GM18517 (cell line): ENCODE results near the gene TMC5.
"Not testable (repeated sequence)": the region's sequence is repeated elsewhere in the genome, so short reads cannot be mapped to it uniquely, and the experiment has no call there.

ENCODE experiments used
- ATAC-seq: cut with Tn5 transposase; IDR thresholded peaks from one replicate; pipeline ENCODE4 v1.9.1; 2021; ENCODE audit warnings: mild to moderate bottlenecking, moderate library complexity; ENCODE audit not compliant: unreplicated experiment

TMC5 gene

GRCh38 chr16:19406891-19407491 is 10.7 kb upstream of the TMC5 start:
- no peak for ATAC-seq

GRCh38 chr16:19410435-19411171 is 7.1 kb upstream of the TMC5 start:
- ATAC-seq, result no peak

GRCh38 chr16:19411298-19411697 is 6.4 kb upstream of the TMC5 start:
- no peak for ATAC-seq

- not testable (repeated sequence) for ATAC-seq
These were observed 5.6 kb upstream of the TMC5 start for GRCh38 chr16:19412055-19412454.

- no peak for ATAC-seq
These were observed 2.2 kb upstream of the TMC5 start for GRCh38 chr16:19415461-19415860.

- no peak for ATAC-seq
These were observed 1.8 kb upstream of the TMC5 start for GRCh38 chr16:19415918-19416317.

GRCh38 chr16:19418200-19418599 is 517 bp downstream of the TMC5 start:
- ATAC-seq, result no peak

- no peak for ATAC-seq
These were observed 2.0 kb downstream of the TMC5 start for GRCh38 chr16:19419698-19420075.

GRCh38 chr16:19424478-19424877 is 6.8 kb downstream of the TMC5 start:
- ATAC-seq, result no peak

- ATAC-seq, result no peak
These were observed 12.7 kb downstream of the TMC5 start for GRCh38 chr16:19430345-19430744.

- ATAC-seq, result no peak
These were observed 14.1 kb downstream of the TMC5 start for GRCh38 chr16:19431636-19432340.

- ATAC-seq, result no peak
These were observed 14.7 kb downstream of the TMC5 start for GRCh38 chr16:19432429-19432828.

- ATAC-seq, result no peak
These were observed 16.9 kb downstream of the TMC5 start for GRCh38 chr16:19434584-19434983.

GRCh38 chr16:19436540-19436939 is 18.9 kb downstream of the TMC5 start:
- no peak for ATAC-seq

- ATAC-seq, result no peak
These were observed 19.6 kb downstream of the TMC5 start for GRCh38 chr16:19437280-19437679.

GRCh38 chr16:19438739-19439138 is 21.1 kb downstream of the TMC5 start:
- ATAC-seq, result no peak

- ATAC-seq, result no peak
These were observed 21.8 kb downstream of the TMC5 start for GRCh38 chr16:19439483-19439882.

GRCh38 chr16:19443659-19444058 is 26.0 kb downstream of the TMC5 start:
- no peak for ATAC-seq

- ATAC-seq, result no peak
These were observed 28.7 kb downstream of the TMC5 start for GRCh38 chr16:19446300-19446846.

- ATAC-seq, result no peak
These were observed 29.2 kb downstream of the TMC5 start for GRCh38 chr16:19446886-19447285.

GRCh38 chr16:19450186-19450585 is 32.5 kb downstream of the TMC5 start:
- no peak for ATAC-seq
